ENCODE data around the gene CRLF3.

CRLF3 gene

DNA sequence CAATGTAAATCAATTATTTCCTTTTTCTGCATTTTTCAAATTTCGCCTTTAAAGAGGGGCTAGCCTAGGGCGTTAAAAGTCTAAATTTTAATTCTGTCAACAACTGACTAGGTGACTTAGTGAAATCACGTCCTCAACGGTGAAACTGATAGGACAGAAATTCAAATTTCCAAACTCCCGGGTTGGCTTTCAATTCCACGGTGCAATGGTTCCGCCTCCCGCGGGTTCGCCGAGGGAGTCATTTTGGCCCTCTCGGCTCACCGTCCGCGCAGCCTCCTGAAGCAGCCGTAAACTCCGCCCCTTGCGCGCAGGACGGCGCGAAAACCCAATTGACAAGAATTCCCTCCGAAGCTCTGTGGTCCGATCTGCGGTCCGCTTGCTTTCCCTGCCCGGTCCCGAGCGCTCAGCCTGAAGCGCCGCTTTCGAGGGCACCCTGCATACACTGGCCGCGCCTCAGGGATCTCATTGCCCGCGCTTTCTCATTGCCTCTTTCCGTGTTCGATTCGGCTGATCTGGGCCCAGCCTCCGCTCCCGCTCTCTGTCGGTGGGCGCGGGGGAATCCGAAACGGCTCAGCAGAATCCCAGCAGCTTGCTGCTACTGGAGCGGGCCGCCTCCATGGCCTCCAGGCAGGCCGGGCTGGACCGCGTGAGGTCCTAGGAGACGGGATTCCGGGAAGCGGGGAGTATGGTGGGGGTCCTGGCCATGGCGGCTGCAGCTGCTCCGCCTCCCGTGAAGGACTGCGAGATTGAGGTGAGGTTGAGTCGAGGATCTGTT, 7.4 kb upstream of the CRLF3 start, which contains the start of gene ATAD5:
TSS of gene ATAD5 (plus strand) at position 304 of the 775 bp plus-strand sequence. CDS start at position 686, 382 bp downstream.
- Histone ChIP-seq H3K4me1 (ENCODE audit: control insufficient read depth, low read length) (peaks cover 20% of the 10 kb centered on the region), H3K4me2 (ENCODE audit: low read length) (peak within 1 kb of the TSS; percentile 65), H3K79me2 (ENCODE audit: control insufficient read depth, low read length) (peaks cover 54% of the 10 kb centered on the region), H3F3A (ENCODE audit: control insufficient read depth, insufficient read depth) (no peaks in the 10 kb centered on the region), H3K9me2 (replicated peaks; ENCODE audit: control insufficient read depth, low read length) (no peaks in the 10 kb centered on the region), H3K36me3 (ENCODE audit: control insufficient read depth, low read length) (peaks cover 39% of the 10 kb centered on the region), H3K9me3 (ENCODE audit: control insufficient read depth, insufficient read depth, low read length) (no peaks in the 10 kb centered on the region), H4K20me1 (ENCODE audit: control insufficient read depth, insufficient read depth, low read depth, low read length) (peaks cover 11% of the 10 kb centered on the region; the same call in 1 of the 2 replicates), H3K27ac (ENCODE audit: low read depth, low read length) (peak within 1 kb of the TSS; percentile 66), H3K27me3 (ENCODE audit: control insufficient read depth, low read length) (no peaks in the 10 kb centered on the region), H3K4me3 (ENCODE audit: low read length) (peak within 1 kb of the TSS; percentile 96)
- TF ChIP-seq, protein P1, sequence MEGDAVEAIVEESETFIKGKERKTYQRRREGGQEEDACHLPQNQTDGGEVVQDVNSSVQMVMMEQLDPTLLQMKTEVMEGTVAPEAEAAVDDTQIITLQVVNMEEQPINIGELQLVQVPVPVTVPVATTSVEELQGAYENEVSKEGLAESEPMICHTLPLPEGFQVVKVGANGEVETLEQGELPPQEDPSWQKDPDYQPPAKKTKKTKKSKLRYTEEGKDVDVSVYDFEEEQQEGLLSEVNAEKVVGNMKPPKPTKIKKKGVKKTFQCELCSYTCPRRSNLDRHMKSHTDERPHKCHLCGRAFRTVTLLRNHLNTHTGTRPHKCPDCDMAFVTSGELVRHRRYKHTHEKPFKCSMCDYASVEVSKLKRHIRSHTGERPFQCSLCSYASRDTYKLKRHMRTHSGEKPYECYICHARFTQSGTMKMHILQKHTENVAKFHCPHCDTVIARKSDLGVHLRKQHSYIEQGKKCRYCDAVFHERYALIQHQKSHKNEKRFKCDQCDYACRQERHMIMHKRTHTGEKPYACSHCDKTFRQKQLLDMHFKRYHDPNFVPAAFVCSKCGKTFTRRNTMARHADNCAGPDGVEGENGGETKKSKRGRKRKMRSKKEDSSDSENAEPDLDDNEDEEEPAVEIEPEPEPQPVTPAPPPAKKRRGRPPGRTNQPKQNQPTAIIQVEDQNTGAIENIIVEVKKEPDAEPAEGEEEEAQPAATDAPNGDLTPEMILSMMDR (IDR thresholded peaks at IDR 0.05; ENCODE audit: low read depth, low read length, poor library complexity, severe bottlenecking), result no peak
- TF ChIP-seq EZH2phosphoT487 (IDR thresholded peaks at IDR 0.05; ENCODE audit: borderline replicate concordance, low read length), result no peak

DNA sequence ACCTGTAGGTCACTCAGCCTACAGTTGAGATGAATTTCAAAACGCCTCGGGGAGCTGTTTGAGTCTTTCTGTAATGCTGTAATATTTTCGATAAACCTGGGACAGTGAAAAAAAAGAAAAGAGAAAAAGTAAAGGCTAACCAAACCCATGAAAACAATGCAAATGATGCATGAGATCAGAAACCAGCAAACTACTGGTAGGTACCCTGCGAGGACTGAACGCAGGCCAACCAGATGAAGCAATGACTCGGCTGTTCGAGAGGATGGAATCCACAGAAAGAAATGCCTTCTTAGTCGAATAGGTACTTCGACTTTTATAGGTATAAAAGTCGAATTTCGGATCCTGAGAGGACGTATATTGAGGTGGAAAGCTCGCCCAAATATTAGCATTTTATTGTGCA, 6.8 kb upstream of the CRLF3 start:
- peaks cover 11% of the 10 kb centered on the region; the same call in 1 of the 2 replicates for H4K20me1 ChIP-seq (ENCODE audit: control insufficient read depth, insufficient read depth, low read depth, low read length)
- TF ChIP-seq, protein P1 (IDR thresholded peaks at IDR 0.05; ENCODE audit: low read depth, low read length, poor library complexity, severe bottlenecking), result no peak
- no peak for TF ChIP-seq EZH2phosphoT487 (IDR thresholded peaks at IDR 0.05; ENCODE audit: borderline replicate concordance, low read length)
- H3K4me3 ChIP-seq (ENCODE audit: low read length), result peak overlapping the region; percentile 96
- peaks cover 50% of the 10 kb centered on the region for H3K79me2 ChIP-seq (ENCODE audit: control insufficient read depth, low read length)
- H3K9me2 ChIP-seq (replicated peaks; ENCODE audit: control insufficient read depth, low read length), result no peaks in the 10 kb centered on the region
- H3K9me3 ChIP-seq (ENCODE audit: control insufficient read depth, insufficient read depth, low read length), result no peaks in the 10 kb centered on the region
- H3K36me3 ChIP-seq (ENCODE audit: control insufficient read depth, low read length), result peaks cover 35% of the 10 kb centered on the region
- H3K4me2 ChIP-seq (ENCODE audit: low read length), result peak overlapping the region; percentile 65
- H3K4me1 ChIP-seq (ENCODE audit: control insufficient read depth, low read length), result peaks cover 20% of the 10 kb centered on the region
- H3K27ac ChIP-seq (ENCODE audit: low read depth, low read length), result peak overlapping the region; percentile 66
- H3K27me3 ChIP-seq (ENCODE audit: control insufficient read depth, low read length), result no peaks in the 10 kb centered on the region
- no peaks in the 10 kb centered on the region for H3F3A ChIP-seq (ENCODE audit: control insufficient read depth, insufficient read depth)

DNA sequence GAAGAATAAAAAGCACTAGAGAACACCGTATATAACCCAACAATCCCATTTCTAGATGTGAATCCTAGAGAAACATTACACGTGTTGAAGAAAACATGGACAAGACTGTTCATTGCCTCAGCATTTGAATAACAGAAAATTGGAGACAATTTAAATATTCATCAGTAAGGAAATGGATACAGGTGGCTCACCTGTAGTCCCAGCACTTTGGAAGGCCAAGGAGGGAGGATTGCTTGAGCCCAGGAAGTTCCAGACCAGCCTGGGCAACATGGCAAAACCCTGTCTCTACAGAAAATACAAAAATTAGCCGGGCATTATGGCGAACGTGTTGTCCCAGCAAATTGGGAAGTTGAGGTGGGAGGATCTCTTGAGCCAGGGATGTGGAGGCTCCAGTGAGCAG, 4.5 kb upstream of the CRLF3 start:
- TF ChIP-seq, protein P1 (IDR thresholded peaks at IDR 0.05; ENCODE audit: low read depth, low read length, poor library complexity, severe bottlenecking), result no peak
- TF ChIP-seq EZH2phosphoT487 (IDR thresholded peaks at IDR 0.05; ENCODE audit: borderline replicate concordance, low read length), result no peak
- Histone ChIP-seq H3K27ac (ENCODE audit: low read depth, low read length) (no peak overlapping the region), H3K9me3 (ENCODE audit: control insufficient read depth, insufficient read depth, low read length) (no peaks in the 10 kb centered on the region), H4K20me1 (ENCODE audit: control insufficient read depth, insufficient read depth, low read depth, low read length) (peaks cover 8% of the 10 kb centered on the region; the same call in 1 of the 2 replicates), H3K79me2 (ENCODE audit: control insufficient read depth, low read length) (peaks cover 34% of the 10 kb centered on the region), H3K27me3 (ENCODE audit: control insufficient read depth, low read length) (no peaks in the 10 kb centered on the region), H3K9me2 (replicated peaks; ENCODE audit: control insufficient read depth, low read length) (no peaks in the 10 kb centered on the region), H3K4me2 (ENCODE audit: low read length) (no peak overlapping the region), H3K4me1 (ENCODE audit: control insufficient read depth, low read length) (peaks cover 30% of the 10 kb centered on the region), H3K4me3 (ENCODE audit: low read length) (no peak overlapping the region), H3K36me3 (ENCODE audit: control insufficient read depth, low read length) (peaks cover 15% of the 10 kb centered on the region), H3F3A (ENCODE audit: control insufficient read depth, insufficient read depth) (peaks cover 5% of the 10 kb centered on the region; the same call in 1 of the 2 replicates)

Measured in DOHH2 (cell line).